ENCODE data around the gene MYO18B.

DNA sequence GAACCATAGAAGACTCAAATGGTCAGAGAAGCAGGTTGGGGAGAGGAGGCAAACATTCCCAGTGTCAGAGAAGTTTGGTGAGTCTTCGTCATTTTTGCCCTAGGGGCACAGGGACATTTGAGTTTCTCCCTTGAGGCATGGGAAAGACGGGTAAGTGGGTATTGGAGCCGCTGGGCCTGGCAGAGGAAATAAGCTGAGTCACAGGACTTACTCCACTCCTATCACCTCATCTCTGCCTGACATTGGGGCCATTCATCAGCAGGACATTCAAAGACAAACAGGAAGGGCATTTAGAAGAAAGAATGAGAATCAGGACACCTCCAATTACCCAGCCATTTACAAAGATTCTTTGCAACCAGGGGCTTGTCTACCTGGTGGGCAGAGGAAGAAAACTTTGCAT lies 326.6 kb downstream of the MYO18B start:
- no peak for TF ChIP-seq EZH2phosphoT487 (IDR thresholded peaks at IDR 0.05; ENCODE audit: low read depth)
- TF ChIP-seq CTCF (IDR thresholded peaks at IDR 0.05; ENCODE audit: low read depth, low read length) = no peak
